HS-5 (cell line): ENCODE measurements around the gene IL1RN.

Experiments used
- DNase-seq: peaks from one replicate; pipeline ENCODE4 v3.0.0-alpha.2; 2012; ENCODE audit warnings: low read depth

IL1RN gene

DNA sequence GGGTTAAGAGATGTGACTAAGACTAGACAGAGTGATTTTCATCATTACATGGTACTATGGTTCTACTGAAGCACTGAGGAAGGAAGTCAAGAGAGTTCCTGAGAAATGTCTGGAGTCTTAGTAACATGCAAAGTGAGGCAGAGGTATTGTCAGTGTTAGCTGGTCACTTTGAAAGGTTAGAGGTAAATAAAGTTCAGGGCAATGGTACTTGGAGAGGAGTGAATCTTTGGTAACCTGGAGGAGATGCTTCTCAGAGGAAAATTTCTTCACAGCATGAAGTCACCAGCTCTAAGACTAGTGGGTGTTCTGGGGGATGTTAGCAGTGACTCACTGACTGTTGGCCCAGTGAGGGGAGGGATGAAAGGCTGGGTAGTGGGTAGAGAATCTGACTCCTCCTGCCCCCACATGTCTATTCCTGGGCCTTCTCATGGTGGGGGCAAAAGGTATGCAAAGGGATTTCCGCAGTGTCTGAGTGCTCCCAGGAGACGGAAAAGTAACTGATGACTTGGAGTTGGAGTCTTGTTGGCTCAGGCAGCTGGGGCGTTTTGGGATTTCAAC is 23.3 kb upstream of the IL1RN start:
- DNase-seq: no peak

- DNase-seq: no peak
Measured at GRCh38 chr2:113105047-113105785, 22.2 kb upstream of the IL1RN start.

DNA sequence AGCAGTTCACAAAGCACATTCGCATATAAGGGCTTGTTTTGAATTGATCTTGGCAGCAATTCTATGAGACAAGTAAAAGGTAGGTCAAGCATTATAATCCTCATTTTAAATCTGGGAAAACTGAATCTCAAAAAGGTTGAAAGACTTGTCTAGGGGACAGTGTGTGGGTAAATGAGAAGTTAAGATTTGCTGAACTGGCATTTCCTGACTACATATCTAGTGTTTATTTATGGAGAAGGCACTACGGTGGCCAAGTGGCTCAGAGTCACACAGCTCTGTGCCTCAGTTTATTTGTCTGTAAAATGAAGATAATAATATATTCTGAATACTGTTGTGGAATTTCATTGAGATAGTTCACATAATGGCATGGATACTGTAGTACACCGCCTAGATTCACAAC is 16.3 kb upstream of the IL1RN start:
- DNase-seq: no peak

DNA sequence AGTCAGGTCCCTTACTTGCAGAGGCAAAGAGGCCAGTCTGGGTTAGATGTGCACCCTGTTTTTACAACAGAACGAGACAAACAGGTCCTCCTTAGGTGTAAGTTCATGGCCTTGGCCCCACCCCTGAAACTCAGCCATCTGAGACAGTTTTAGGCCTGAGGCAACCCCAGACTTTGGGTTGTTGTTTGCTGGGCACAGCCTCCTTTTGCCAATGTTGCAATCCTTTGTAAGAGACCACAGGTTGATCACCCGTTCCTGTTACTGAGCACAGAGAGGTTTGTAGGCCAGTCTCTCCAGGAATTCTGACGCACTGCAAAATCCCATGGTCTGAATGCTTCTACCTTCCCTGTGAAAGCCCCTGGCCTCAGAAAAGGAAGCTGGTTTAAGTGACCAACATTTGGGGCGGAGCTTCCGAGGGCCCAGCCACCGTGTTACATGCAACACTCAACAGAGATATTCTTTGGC is 15.5 kb upstream of the IL1RN start:
- no peak for DNase-seq

- DNase-seq: no peak
Measured at GRCh38 chr2:113112441-113112840, 15.0 kb upstream of the IL1RN start.

DNA sequence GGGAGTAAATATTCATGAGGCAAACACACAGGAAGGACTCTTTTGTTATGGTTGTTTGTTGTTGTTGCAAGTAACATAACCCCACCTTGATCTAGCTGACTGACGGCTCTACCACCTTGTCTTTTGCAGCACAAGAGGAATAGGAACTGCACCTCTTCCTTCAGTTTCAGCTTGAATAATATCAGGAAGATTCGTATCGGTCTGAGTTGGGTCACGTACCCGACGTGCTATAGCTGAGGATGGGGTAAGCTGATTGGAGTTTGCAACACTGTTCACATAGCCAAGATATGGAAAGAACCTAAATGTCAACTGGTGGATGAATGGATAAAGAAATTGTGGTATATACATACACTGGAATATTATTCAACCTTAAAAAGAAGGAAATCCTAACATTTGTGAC is 14.5 kb upstream of the IL1RN start:
- DNase-seq: no peak

- no peak for DNase-seq
Measured at GRCh38 chr2:113113807-113114206, 13.6 kb upstream of the IL1RN start.

DNA sequence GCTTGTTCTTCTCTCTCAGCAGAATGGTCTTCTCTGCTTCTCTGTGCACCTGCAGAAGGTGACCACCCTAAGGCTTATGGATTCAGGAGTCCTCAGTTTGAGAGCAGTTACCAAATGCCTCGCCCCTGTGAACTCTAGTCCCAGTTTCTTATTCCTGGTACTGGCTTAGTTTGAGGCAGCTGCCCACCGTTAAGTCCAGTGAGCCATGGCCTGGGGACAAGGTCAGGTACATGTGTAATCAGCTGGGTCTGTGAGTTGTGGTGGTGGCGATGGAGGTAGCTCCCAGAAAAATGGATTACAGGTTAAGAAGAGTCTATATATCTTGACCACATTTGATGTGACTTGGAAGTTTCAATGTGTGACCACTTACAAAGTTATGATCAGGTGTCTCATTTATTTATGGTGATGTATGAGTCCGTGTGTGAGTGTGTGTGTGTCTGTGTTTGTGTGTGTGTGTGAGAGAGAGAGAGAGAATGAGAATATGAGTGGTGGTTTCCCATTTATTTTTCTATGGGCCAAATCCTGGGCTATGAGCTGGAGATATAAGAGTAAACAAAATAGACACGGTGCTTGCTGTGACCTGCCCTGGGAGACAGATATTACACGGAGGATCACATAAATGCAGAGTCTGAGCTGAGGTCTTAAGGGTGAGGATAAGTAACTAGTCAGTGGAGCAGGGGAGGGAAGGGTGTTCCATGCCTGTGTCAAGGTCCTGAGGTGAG is 13.0 kb upstream of the IL1RN start:
- DNase-seq: no peak

DNA sequence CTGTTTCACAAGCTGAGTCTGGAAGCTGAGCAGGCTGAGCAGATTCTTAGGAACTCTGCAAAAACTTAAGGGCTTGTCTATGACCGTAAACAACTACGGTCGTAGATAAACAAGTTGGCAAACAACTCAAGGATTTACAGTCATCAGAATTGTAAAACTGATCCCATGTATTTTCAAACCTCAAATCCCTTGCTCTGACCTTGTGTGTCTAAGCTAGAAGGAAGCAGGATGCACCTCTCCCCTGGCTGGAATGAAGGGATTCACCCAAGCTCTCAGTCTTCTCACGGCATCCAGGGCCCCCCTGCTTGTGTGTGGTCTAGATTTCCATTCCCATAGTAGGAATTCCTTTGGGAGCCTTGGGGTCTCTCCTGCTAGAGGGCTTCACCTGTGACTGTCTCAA is 12.4 kb upstream of the IL1RN start:
- DNase-seq: no peak

GRCh38 chr2:113116100-113116958 is 11.1 kb upstream of the IL1RN start:
- no peak for DNase-seq

DNA sequence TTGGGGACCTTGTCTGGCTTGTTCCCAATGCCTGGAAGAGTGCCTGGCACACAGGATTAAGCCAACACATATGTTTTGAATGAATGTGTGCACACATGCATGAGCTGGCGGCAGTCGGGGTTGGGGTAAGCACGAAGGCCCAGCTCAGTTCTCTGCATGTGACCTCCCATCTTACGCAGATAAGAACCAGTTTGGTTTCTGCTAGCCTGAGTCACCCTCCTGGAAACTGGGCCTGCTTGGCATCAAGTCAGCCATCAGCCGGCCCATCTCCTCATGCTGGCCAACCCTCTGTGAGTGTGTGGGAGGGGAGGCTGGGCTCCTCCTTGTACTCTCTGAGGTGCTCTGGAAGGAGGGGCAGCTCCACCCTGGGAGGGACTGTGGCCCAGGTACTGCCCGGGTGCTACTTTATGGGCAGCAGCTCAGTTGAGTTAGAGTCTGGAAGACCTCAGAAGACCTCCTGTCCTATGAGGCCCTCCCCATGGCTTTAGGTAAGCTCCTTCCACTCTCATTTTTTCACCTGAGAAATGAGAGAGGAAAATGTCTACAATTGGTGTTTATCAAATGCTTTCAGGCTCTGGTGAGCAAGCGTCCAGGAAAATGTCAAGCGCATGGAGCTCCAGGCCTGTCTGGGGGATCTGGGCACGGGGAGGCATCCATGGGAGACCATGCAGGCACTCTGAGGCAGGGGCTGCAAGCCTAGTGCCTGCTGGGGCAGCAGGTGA is 9.7 kb upstream of the IL1RN start:
- peak; percentile 63 for DNase-seq

DNA sequence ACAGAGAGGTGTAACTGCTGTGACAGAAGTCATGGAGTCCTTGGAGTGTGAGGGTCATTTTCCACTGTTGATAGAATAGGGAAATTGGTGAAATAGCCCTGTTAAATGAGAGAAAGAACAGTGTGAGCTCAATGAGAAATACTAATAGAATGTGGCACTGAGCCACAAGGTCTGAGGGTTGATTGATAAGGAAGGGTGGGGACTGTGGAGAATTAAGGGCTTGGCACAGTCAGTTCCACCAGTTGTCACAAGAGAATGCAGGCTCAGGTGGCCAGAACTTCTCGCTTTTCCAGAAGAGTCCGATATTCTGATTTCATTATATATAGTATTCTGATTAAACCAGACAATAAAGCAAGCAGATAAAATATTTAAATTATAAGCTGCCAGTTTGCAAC is 9.1 kb upstream of the IL1RN start:
- no peak for DNase-seq

DNA sequence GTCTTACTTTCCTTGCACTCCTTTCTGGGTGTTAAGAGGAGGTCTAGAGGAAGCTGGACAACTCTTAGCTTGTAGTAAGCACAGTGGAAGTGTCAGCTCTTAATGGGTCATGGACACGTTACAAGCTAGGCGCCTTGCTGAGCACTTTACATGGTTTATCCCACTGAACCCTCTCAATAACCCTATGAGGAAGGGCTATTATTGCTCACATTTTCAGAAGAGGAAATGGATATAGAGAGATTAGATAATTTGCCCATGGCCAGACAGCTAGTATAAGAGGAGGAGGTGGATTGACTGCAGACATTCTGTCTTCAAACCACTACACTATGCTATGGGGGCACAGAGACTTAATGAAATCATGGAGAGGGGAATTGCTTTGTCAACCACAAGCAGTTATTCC is 8.3 kb upstream of the IL1RN start:
- no peak for DNase-seq

GRCh38 chr2:113120861-113121260 is 6.5 kb upstream of the IL1RN start:
- no peak for DNase-seq

DNA sequence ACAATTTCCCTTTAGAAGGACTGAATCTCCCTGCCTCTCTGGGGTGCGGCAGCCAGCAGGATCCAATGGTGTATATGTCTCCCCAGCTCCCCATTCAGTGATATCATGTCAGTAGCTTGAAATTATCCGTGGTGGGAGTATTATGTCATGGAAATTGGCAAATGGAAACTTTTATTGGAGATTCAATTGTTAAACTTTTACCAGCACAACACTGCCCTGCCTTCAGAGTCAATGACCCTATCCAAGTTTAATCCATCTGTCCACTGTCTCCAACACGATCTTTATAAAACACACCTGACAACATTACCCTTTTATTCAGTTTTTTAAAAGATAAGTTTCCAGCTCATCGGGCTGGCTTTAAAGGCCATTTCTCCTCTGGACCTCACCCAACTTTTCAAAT is 5.0 kb upstream of the IL1RN start:
- DNase-seq: no peak

GRCh38 chr2:113123726-113124125 is 3.7 kb upstream of the IL1RN start:
- no peak for DNase-seq

DNA sequence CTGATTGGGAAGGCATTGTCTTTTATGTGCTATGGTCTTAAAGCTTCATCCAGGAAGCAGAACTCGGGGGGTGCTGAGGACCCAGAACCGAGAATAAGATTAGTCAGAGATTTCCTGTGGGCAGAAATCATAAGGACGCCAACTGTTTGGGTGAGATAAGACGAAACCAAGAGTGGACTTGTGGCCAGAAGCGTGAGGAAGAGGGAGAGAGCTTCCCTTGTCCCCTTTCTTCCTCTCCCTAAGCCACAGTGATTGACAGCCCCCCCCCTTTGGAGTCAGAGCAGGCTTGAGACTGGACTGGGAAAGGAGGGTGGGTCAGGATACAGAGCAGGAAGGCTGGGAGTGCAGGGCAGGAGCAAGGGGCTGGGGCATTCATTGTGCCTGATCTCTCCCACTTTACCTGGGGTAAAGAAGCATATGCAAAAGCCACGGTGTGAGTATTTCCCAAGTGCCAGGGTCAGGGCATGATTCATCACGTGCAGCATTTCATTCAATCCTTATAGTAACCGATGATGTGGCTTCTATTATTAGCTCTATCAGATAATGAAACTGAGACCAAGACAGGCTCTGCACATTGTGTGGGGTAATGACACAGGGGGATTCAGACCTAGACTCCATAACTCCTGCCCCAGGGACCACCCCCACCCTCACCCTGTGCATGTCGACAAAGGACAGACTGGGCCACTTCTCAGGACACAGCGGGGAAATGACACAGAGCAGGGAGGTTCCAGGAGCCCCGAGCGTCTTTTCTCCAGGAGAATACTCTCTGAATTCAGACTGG is 3.0 kb upstream of the IL1RN start:
- no peak for DNase-seq

DNA sequence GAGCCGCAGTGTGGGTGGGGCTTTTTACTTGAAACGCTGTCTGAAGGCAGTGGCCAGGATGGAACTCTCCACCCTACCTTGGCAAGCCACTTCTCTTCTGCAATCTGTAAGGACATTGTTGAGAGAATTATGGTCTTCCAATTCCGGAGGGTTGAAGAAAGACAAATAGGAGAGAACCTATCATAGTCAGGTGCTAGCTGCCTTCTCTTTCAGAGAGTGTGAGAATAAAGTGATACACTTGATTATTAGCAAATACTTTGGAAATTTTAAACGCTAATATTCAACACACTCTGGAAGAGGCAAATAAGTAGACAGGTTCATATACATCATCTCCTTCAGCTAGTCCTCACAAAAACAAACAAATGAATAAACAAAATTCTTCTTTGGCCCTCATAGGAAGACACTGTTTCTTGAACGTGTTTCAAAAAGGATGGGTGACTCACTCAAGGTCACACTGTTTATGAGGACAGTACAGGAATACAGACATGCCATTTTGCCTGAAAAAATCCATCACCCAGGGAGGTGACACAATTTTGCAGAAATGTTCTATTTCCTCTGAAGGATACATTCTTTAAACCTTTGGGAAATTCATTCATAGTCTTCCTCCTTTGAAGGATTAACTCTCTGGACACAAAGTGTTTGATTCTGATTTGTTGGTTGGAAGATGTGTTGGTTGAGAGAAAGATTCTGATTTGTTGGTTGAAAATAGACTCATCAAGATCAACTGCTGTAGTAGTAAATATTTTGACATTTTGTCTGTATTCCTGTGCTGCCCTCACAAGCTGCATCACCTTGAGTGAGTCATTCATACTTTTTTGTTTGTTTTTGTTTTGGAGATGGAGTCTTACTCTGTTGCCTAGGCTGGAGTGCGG is 2.2 kb upstream of the IL1RN start:
- DNase-seq: no peak

- no peak for DNase-seq
Measured at GRCh38 chr2:113127646-113128570, 510 bp downstream of the IL1RN start.
